ENCODE data around the gene IER5. TPM values are rescaled to one million over a fixed set of nuclear protein-coding genes. Genes with fewer than 3 reads are reported as not detected.

IER5 gene
- total and polyA plus RNA-seq, 2 of the 13 experiments (the other 11 are each of a cell fraction or from before 2014, with no cell fraction given) = 2.5 to 3.5 TPM

DNA sequence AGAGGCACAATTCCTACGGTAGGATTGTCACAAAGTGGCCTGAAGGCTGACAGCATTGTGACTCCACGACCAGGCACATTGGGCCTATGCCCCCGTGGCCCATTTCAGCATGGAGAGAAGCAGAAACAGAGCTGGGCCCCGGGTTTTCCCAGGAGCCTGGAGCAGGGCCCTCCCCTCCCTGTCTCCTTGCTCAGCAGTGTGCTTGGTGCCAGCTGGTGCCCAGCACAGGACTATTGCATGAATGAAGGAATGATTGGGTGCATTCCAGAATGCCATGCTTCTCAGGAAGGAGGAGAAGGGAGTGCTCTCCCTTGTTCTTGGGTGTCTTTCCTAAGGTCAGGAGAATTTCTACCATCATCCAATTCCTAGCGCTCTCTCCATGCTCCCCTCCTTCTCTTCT lies 33.7 kb downstream of the IER5 start:
- 38% methylated on average over 2 of the region's 5 CpGs for WGBS (ENCODE audit: low lambda C conversion rate)
- no peaks in the 10 kb centered on the region for H3K36me3 ChIP-seq (replicated peaks in 1 of 2; ENCODE audit: control insufficient read depth in 1 of 2, insufficient read depth in 2 of 2, low read length in 2 of 2)
- H2AFZ ChIP-seq (ENCODE audit: low read length) = no peak overlapping the region
- ChIA-PET CTCF (ENCODE audit: low intra/inter-chr PET ratio, low total read pairs) (no interaction called here), POLR2A (no interaction called here)
- FAIRE-seq (no peak), DNase-seq (ENCODE audit: low spot score) (no peak), ATAC-seq (no peak)
- no peak overlapping the region for H3K27ac ChIP-seq (ENCODE audit: extremely low read length, insufficient read depth, low read length)
- no peaks in the 10 kb centered on the region for H4K20me1 ChIP-seq (ENCODE audit: insufficient read depth, low read length)
- no peak overlapping the region for H3K4me2 ChIP-seq (ENCODE audit: low read depth, low read length)
- peaks cover 4 to 8% of the 10 kb centered on the region in 2 experiments; a peak in 2 of 5 replicates for H3K27me3 ChIP-seq (ENCODE audit: control insufficient read depth in 1 of 2, insufficient read depth in 2 of 2, low read length in 2 of 2)
- no peak overlapping the region for H3K4me3 ChIP-seq (replicated peaks in 1 of 3; ENCODE audit: insufficient read depth in 1 of 3, low read depth in 2 of 3, low read length in 3 of 3)
- H3K9me3 ChIP-seq (ENCODE audit: low read length) = no peaks in the 10 kb centered on the region
- no peaks in the 10 kb centered on the region for H3K79me2 ChIP-seq (ENCODE audit: insufficient read depth, low read length)
- no peak overlapping the region for H3K9ac ChIP-seq (ENCODE audit: insufficient read depth, low read depth, low read length)
- BruUV-seq (replicated peaks) = no TSS peak
- in situ Hi-C loops (cut with HindIII; ENCODE audit: extremely low pct_ligation_motif_present, low pct_unique_long_range_greater_than_20kb) (no loop called here), intact Hi-C loops (cut with micrococcal nuclease; ENCODE audit: unreplicated experiment) (no loop called here)
- H3K4me1 ChIP-seq (ENCODE audit: insufficient read depth, low read length) = peaks cover 25% of the 10 kb centered on the region
- TF ChIP-seq HMG20B (CRISPR knock-in tag; conservative IDR thresholded peaks at IDR 0.05) (no peak), ELF4 (CRISPR knock-in tag; IDR thresholded peaks at IDR 0.05; ENCODE audit: borderline replicate concordance) (no peak)

DNA sequence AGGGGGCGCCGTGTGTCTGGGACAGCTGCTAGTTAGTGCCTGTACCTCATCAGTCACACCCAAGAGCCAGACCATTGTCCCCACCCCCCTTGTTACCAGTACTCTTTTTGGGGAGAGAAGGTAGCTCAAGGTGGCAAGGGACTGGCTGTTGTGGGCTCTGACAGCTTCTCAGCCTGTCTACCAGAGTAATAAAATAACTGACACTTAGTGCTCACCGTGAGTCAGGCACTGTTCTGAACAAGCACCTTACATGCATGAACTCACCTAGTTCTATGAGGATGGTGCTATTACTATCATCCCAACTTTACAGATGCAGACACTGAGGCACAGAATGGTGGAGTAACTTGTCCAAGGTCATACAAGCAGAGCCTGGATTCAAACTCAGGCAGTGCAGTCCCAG lies 34.7 kb downstream of the IER5 start:
- DNase-seq (ENCODE audit: low spot score) (no peak), ATAC-seq (no peak), FAIRE-seq (no peak)
- ChIA-PET CTCF (ENCODE audit: low intra/inter-chr PET ratio, low total read pairs) (no interaction called here), POLR2A (interaction anchor here (1.1 kb wide), 1 partner anchor 10 kb away, joined by 3 read pairs; no protein-coding TSS in a partner anchor)
- H3K27me3 ChIP-seq (ENCODE audit: control insufficient read depth in 1 of 2, insufficient read depth in 2 of 2, low read length in 2 of 2) = peaks cover 0 to 4% of the 10 kb centered on the region in 2 experiments; a peak in 1 of 5 replicates
- intact Hi-C loops (cut with micrococcal nuclease; ENCODE audit: unreplicated experiment) = no loop called here
- no peak for TF ChIP-seq PLRG1 (conservative IDR thresholded peaks at IDR 0.05)
- TF ChIP-seq CBFB (CRISPR knock-in tag; IDR thresholded peaks at IDR 0.05) = no peak
- no peak for TF ChIP-seq HOXA5 (CRISPR knock-in tag; IDR thresholded peaks at IDR 0.05)
- no peak for TF ChIP-seq FLYWCH1 (CRISPR knock-in tag; IDR thresholded peaks at IDR 0.05)
- TF ChIP-seq HOXA3 (CRISPR knock-in tag; IDR thresholded peaks at IDR 0.05) = no peak
- no peak for TF ChIP-seq HNRNPUL1 (IDR thresholded peaks at IDR 0.05; ENCODE audit: low read depth, low read length)
- TF ChIP-seq GTF3A (CRISPR knock-in tag; conservative IDR thresholded peaks at IDR 0.05) = no peak
- TF ChIP-seq ZNF337 (CRISPR knock-in tag; IDR thresholded peaks at IDR 0.05; ENCODE audit: borderline replicate concordance, low read depth) = no peak
- no peak for TF ChIP-seq ZNF780A (CRISPR knock-in tag; IDR thresholded peaks at IDR 0.05)
- no peak for TF ChIP-seq ARNTL (CRISPR knock-in tag; IDR thresholded peaks at IDR 0.05)
- TF ChIP-seq, protein P1, sequence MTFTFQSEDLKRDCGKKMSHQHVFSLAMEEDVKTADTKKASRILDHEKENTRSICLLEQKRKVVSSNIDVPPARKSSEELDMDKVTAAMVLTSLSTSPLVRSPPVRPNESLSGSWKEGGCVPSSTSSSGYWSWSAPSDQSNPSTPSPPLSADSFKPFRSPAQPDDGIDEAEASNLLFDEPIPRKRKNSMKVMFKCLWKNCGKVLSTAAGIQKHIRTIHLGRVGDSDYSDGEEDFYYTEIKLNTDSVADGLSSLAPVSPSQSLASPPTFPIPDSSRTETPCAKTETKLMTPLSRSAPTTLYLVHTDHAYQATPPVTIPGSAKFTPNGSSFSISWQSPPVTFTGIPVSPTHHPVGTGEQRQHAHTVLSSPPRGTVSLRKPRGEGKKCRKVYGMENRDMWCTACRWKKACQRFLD (CRISPR knock-in tag; IDR thresholded peaks at IDR 0.05; ENCODE audit: borderline replicate concordance) = no peak
- TF ChIP-seq, protein P2, sequence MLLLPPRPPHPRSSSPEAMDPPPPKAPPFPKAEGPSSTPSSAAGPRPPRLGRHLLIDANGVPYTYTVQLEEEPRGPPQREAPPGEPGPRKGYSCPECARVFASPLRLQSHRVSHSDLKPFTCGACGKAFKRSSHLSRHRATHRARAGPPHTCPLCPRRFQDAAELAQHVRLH (CRISPR knock-in tag; IDR thresholded peaks at IDR 0.05; ENCODE audit: borderline replicate concordance, low read depth) = no peak
- TF ChIP-seq, protein P3, sequence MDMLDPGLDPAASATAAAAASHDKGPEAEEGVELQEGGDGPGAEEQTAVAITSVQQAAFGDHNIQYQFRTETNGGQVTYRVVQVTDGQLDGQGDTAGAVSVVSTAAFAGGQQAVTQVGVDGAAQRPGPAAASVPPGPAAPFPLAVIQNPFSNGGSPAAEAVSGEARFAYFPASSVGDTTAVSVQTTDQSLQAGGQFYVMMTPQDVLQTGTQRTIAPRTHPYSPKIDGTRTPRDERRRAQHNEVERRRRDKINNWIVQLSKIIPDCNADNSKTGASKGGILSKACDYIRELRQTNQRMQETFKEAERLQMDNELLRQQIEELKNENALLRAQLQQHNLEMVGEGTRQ (IDR thresholded peaks at IDR 0.05; ENCODE audit: low read depth, low read length) = no peak
- TF ChIP-seq, protein P3 (CRISPR knock-in tag; IDR thresholded peaks at IDR 0.05; ENCODE audit: borderline replicate concordance) = no peak
- no peak for TF ChIP-seq NCOA5 (CRISPR knock-in tag; IDR thresholded peaks at IDR 0.05)
- no peak overlapping the region for H2AFZ ChIP-seq (ENCODE audit: low read length)
- H3K9me3 ChIP-seq (ENCODE audit: low read length) = no peaks in the 10 kb centered on the region
- no peak overlapping the region for H3K27ac ChIP-seq (ENCODE audit: extremely low read length, insufficient read depth, low read length)
- no peaks in the 10 kb centered on the region for H3K79me2 ChIP-seq (ENCODE audit: insufficient read depth, low read length)
- H3K9ac ChIP-seq (ENCODE audit: insufficient read depth, low read depth, low read length) = no peak overlapping the region
- H3K4me1 ChIP-seq (ENCODE audit: insufficient read depth, low read length) = peaks cover 25% of the 10 kb centered on the region
- no peak overlapping the region for H3K4me3 ChIP-seq (replicated peaks in 1 of 3; ENCODE audit: insufficient read depth in 1 of 3, low read depth in 2 of 3, low read length in 3 of 3)
- H3K4me2 ChIP-seq (ENCODE audit: low read depth, low read length) = no peak overlapping the region
- in situ Hi-C loops (cut with HindIII; ENCODE audit: extremely low pct_ligation_motif_present, low pct_unique_long_range_greater_than_20kb) = no loop called here
- H3K36me3 ChIP-seq (replicated peaks in 1 of 2; ENCODE audit: control insufficient read depth in 1 of 2, insufficient read depth in 2 of 2, low read length in 2 of 2) = no peaks in the 10 kb centered on the region
- no TSS peak for BruUV-seq (replicated peaks)
- H4K20me1 ChIP-seq (ENCODE audit: insufficient read depth, low read length) = no peaks in the 10 kb centered on the region
- WGBS (ENCODE audit: low lambda C conversion rate) = 78% methylated on average over 3 of the region's 3 CpGs
